Adrenal gland (tissue), 5 donors: ENCODE data around the gene FAM200C.

Experiments
- POLR2A ChIP-seq, 2 donors: fragments of 450-650 bp; IDR thresholded peaks; one replicate each; pipeline ENCODE4 v1.6.1; 2017; ENCODE audit warnings: antibody characterized with exemption in 2 of 2, mild to moderate bottlenecking in 2 of 2, moderate library complexity in 1 of 2
- TF ChIP-seq, protein P1 (sequence below), 6 experiments: fragments of 450-650 bp in 4 of 6; fragments of 200-600 bp in 2 of 6; sonication (generic) in 1 of 6; IDR thresholded peaks; 1 replicate in 5 of 6; 2 replicates in 1 of 6; pipeline versions ENCODE4 v1.5.1 to v1.8.0; 2016 to 2021; ENCODE audit warnings: antibody characterized with exemption in 6 of 6, mild to moderate bottlenecking in 2 of 6, moderate library complexity in 1 of 6
- donor health status: DM: no; HTN: no; CAD: no.

DNA sequence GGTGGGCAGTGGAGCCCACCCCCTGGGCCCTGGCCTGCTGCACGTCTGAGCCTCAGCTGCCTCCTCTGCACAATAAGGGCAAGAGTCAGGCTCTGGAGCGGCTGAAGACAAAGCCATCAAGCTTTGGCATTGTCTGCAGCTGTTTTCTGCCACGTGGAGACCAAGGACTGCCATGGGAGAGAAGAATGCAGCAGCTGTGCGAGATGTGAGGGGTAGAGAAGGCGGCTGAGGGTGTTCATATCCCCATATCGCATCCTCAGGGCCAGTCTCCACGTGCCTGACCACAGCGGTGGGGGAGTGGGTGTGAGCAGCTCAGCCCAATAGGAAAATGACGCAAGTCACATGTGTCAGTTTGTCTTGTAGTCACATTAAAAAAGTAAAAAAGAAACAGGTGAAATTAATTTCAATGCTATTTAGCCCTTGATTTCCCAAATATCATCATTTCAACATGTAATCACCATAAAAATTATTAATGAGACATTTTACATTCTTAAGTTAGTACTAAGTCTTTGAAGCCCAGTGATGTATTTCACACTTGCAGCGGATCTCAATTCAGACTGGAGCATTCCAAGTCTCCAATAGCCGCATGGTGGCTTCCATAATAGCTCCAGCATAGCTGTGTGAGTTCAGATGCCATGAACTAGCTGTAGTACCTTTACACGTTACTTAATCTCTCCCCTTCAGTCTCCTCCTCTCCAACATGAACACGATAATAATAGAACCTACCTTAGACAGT lies 36.0 kb downstream of the FAM200C start:
- no peak for TF ChIP-seq POLR2A (IDR thresholded peaks at IDR 0.05)
- TF ChIP-seq, protein P1, sequence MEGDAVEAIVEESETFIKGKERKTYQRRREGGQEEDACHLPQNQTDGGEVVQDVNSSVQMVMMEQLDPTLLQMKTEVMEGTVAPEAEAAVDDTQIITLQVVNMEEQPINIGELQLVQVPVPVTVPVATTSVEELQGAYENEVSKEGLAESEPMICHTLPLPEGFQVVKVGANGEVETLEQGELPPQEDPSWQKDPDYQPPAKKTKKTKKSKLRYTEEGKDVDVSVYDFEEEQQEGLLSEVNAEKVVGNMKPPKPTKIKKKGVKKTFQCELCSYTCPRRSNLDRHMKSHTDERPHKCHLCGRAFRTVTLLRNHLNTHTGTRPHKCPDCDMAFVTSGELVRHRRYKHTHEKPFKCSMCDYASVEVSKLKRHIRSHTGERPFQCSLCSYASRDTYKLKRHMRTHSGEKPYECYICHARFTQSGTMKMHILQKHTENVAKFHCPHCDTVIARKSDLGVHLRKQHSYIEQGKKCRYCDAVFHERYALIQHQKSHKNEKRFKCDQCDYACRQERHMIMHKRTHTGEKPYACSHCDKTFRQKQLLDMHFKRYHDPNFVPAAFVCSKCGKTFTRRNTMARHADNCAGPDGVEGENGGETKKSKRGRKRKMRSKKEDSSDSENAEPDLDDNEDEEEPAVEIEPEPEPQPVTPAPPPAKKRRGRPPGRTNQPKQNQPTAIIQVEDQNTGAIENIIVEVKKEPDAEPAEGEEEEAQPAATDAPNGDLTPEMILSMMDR (IDR thresholded peaks at IDR 0.05) = no peak
